Progenitor cell of endocrine pancreas (in vitro differentiated cells): Measurements from ENCODE around the gene DOCK1. TPM values are rescaled to one million over a fixed set of nuclear protein-coding genes. Genes with fewer than 3 reads are reported as not detected.

Experiments
- DNase-seq: peaks from one replicate; pipeline ENCODE4 v3.0.0; 2021; ENCODE audit warnings: low spot score; ENCODE audit not compliant: unreplicated experiment
- H3K27ac Mint-ChIP-seq: 2 replicates; pipeline ENCODE4 v1.8.0; 2021; ENCODE audit warnings: mild to moderate bottlenecking, moderate library complexity, mixed read lengths
- H3K27me3 Mint-ChIP-seq: 2 replicates; pipeline ENCODE4 v1.8.0; 2021; ENCODE audit warnings: mixed read lengths
- H3K36me3 Mint-ChIP-seq: 2 replicates; pipeline ENCODE4 v1.8.0; 2022; ENCODE audit warnings: mixed read lengths; ENCODE audit not compliant: insufficient read depth
- H3K4me1 Mint-ChIP-seq: 2 replicates; pipeline ENCODE4 v1.8.0; 2021; ENCODE audit warnings: low read depth, mixed read lengths
- H3K4me3 Mint-ChIP-seq: 2 replicates; pipeline ENCODE4 v1.8.0; 2021; ENCODE audit warnings: low read depth, mild to moderate bottlenecking, moderate library complexity, mixed read lengths
- H3K9me3 Mint-ChIP-seq: 2 replicates; pipeline ENCODE4 v1.8.0; 2021; ENCODE audit warnings: low read depth, mixed read lengths
- total RNA-seq: library from RNA; stranded (reverse); gene quantifications from 2 replicates; pipeline ENCODE4 v1.2.1, GENCODE V29; 2021
- TF ChIP-seq, protein P1 (sequence below): fragments of 200-600 bp; sonication (generic); IDR thresholded peaks from one replicate; pipeline ENCODE4 v1.5.0; 2021; ENCODE audit warnings: antibody characterized with exemption, mild to moderate bottlenecking; ENCODE audit not compliant: unreplicated experiment

The DOCK1 gene
- total RNA-seq, 1 donor from 2014 or later: 77.8 TPM

- H3K27me3 Mint-ChIP-seq: no peaks in the 10 kb centered on the region
- no peak overlapping the region for H3K4me3 Mint-ChIP-seq
- H3K36me3 Mint-ChIP-seq: no peaks in the 10 kb centered on the region
- H3K27ac Mint-ChIP-seq: no peak overlapping the region
- H3K9me3 Mint-ChIP-seq: no peaks in the 10 kb centered on the region
- TF ChIP-seq, protein P1, sequence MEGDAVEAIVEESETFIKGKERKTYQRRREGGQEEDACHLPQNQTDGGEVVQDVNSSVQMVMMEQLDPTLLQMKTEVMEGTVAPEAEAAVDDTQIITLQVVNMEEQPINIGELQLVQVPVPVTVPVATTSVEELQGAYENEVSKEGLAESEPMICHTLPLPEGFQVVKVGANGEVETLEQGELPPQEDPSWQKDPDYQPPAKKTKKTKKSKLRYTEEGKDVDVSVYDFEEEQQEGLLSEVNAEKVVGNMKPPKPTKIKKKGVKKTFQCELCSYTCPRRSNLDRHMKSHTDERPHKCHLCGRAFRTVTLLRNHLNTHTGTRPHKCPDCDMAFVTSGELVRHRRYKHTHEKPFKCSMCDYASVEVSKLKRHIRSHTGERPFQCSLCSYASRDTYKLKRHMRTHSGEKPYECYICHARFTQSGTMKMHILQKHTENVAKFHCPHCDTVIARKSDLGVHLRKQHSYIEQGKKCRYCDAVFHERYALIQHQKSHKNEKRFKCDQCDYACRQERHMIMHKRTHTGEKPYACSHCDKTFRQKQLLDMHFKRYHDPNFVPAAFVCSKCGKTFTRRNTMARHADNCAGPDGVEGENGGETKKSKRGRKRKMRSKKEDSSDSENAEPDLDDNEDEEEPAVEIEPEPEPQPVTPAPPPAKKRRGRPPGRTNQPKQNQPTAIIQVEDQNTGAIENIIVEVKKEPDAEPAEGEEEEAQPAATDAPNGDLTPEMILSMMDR: no peak
- no peaks in the 10 kb centered on the region for H3K4me1 Mint-ChIP-seq
- DNase-seq: no peak
Observed at GRCh38 chr10:126956712-126957108, 51.5 kb downstream of the DOCK1 start.

GRCh38 chr10:126957111-126957510 is 51.9 kb downstream of the DOCK1 start:
- H3K4me1 Mint-ChIP-seq: no peaks in the 10 kb centered on the region
- H3K27me3 Mint-ChIP-seq: no peaks in the 10 kb centered on the region
- H3K4me3 Mint-ChIP-seq: no peak overlapping the region
- no peak for DNase-seq
- no peaks in the 10 kb centered on the region for H3K9me3 Mint-ChIP-seq
- no peaks in the 10 kb centered on the region for H3K36me3 Mint-ChIP-seq
- TF ChIP-seq, protein P1: no peak
- H3K27ac Mint-ChIP-seq: no peak overlapping the region

DNA sequence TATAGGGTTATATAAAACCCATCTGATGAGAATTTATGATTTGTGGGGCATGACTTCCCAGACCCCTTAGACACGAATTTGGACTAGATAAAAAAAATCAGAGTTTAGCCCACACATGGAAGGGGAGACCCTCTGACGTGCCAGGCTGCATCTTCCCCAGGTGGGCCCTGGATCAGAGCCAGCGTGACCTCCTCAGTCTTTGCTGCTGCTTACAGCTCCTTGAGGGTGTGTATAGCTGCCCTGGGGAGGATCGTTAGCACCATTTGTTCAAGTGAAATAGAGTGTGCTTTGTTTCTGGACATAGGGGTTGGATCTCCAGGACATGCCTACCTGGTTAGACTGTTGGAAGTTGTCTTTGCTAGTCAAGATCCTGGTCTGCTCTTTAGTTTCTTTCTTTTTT is 54.2 kb downstream of the DOCK1 start:
- Mint-ChIP-seq H3K36me3 (no peaks in the 10 kb centered on the region), H3K9me3 (no peaks in the 10 kb centered on the region), H3K27me3 (no peaks in the 10 kb centered on the region), H3K4me1 (no peaks in the 10 kb centered on the region), H3K4me3 (no peak overlapping the region), H3K27ac (no peak overlapping the region)
- TF ChIP-seq, protein P1: no peak
- no peak for DNase-seq

DNA sequence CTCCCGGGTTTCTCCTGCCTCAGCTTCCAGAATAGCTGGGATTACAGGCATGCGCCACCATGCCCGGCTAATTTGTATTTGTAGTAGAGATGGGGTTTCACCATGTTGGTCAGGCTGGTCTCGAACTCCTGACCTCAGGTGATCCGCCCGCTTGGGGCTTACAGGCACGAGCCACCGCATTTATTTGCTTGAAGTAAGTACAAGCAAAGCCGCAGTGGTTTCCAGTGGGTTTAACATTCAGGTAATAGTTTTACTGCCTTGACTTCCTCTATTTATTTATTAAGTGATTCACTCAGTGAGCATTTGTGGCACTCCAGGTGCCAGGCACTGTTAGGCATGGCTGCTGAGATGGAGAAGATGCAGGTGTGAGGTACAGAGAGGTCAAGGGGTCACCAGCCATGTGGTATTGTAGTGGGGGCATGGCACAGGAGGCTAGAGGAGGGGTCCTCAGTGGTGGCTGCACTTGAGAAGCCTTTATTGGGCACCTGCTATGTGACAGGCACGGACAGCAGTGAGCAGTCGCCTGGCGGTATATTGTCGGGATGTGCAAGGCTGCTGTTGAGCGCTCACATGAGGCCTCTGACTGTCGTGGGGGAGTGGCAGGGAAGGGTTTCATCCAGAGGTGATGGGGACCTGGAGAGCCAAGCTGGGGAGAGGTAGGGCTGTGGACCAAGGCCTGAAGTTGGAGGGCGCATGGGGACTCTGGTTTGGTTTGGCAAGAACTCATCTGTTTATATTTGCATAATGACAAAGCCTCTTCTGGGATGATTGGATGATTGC is 54.9 kb downstream of the DOCK1 start:
- Mint-ChIP-seq H3K36me3 (no peaks in the 10 kb centered on the region), H3K27ac (no peak overlapping the region), H3K9me3 (no peaks in the 10 kb centered on the region), H3K4me1 (no peaks in the 10 kb centered on the region), H3K4me3 (no peak overlapping the region), H3K27me3 (no peaks in the 10 kb centered on the region)
- TF ChIP-seq, protein P1: no peak
- DNase-seq: no peak

GRCh38 chr10:126963354-126963753 is 58.1 kb downstream of the DOCK1 start:
- Mint-ChIP-seq H3K9me3 (no peaks in the 10 kb centered on the region), H3K27me3 (no peaks in the 10 kb centered on the region), H3K4me3 (no peak overlapping the region), H3K36me3 (peaks cover 5% of the 10 kb centered on the region), H3K4me1 (no peaks in the 10 kb centered on the region), H3K27ac (no peak overlapping the region)
- TF ChIP-seq, protein P1: no peak
- DNase-seq: no peak
